SK-N-SH (cell line): ENCODE data around the gene EPB41L4A. TPM values are rescaled to one million over a fixed set of nuclear protein-coding genes. Genes with fewer than 3 reads are reported as not detected.

Source experiments
- CTCF ChIA-PET: fragments of 300-600, 350-600 bp; formaldehyde crosslinking; extraction: SDS; loops from one replicate; lab custom pipeline; 2021; lab: Yijun Ruan, JAX
- POLR2A ChIA-PET: fragments of 350-600 bp; sonication (Branson Sonifier 250); formaldehyde crosslinking; extraction: SDS; loops from one replicate; lab custom pipeline; 2020; ENCODE audit warnings: antibody characterized with exemption, inconsistent platforms; lab: Yijun Ruan, JAX
- DNase-seq: peaks from one replicate; pipeline ENCODE4 v3.0.0; 2012
- H2AFZ ChIP-seq: fragments of 200-600 bp; sonication (generic); 2 replicates; pipeline ENCODE4 v1.8.1; 2016; ENCODE audit warnings: antibody characterized with exemption, mild to moderate bottlenecking, low read depth
- H3F3A ChIP-seq: fragments of 200-600 bp; sonication (generic); replicated peaks from 2 replicates; pipeline ENCODE3; 2016; ENCODE audit warnings: antibody characterized with exemption, mild to moderate bottlenecking; ENCODE audit not compliant: insufficient read depth
- H3K27ac ChIP-seq, 2 experiments: fragments of 200-500 bp in 1 of 2; fragments of 200-600 bp in 1 of 2; sonication (Bioruptor generic) in 1 of 2; sonication (generic), shearing (Covaris generic) in 1 of 2; 2 replicates each; pipeline versions ENCODE4 v1.5.1 to v1.6.1; 2014 to 2016; ENCODE audit warnings: low read depth in 2 of 2, inconsistent platforms in 1 of 2, low read length in 1 of 2, mild to moderate bottlenecking in 1 of 2, mixed read lengths in 1 of 2
- H3K27me3 ChIP-seq: fragments of 200-600 bp; sonication (generic), shearing (Covaris generic); 2 replicates; pipeline ENCODE4 v1.6.1; 2016; ENCODE audit warnings: mixed run types; ENCODE audit not compliant: insufficient read depth
- H3K36me3 ChIP-seq, 2 experiments: fragments of 200-500 bp in 1 of 2; fragments of 200-600 bp in 1 of 2; sonication (Bioruptor generic) in 1 of 2; sonication (generic) in 1 of 2; replicated peaks in 1 of 2; 2 replicates each; pipeline versions ENCODE3 to v1.5.1; 2014 to 2016; ENCODE audit warnings: low read length in 1 of 2, mild to moderate bottlenecking in 1 of 2; ENCODE audit not compliant: insufficient read depth in 2 of 2, control insufficient read depth in 1 of 2
- H3K4me1 ChIP-seq, 2 experiments: fragments of 200-500 bp in 1 of 2; fragments of 200-600 bp in 1 of 2; sonication (Bioruptor generic) in 1 of 2; sonication (generic), shearing (Covaris generic) in 1 of 2; 2 replicates each; pipeline versions ENCODE4 v1.5.1 to v1.6.1; 2014 to 2016; ENCODE audit warnings: low read depth in 1 of 2, low read length in 1 of 2, mixed run types in 1 of 2; ENCODE audit not compliant: insufficient read depth in 2 of 2, control insufficient read depth in 1 of 2
- H3K4me2 ChIP-seq: fragments of 200-600 bp; sonication (generic), shearing (Covaris generic); 2 replicates; pipeline ENCODE4 v1.6.1; 2017; ENCODE audit warnings: mixed run types
- H3K4me3 ChIP-seq, 2 experiments: fragments of 200-500 bp in 1 of 2; fragments of 200-600 bp in 1 of 2; sonication (Bioruptor generic) in 1 of 2; sonication (generic), shearing (Covaris generic) in 1 of 2; 2 replicates each; pipeline versions ENCODE4 v1.5.1 to v1.8.1; 2014 to 2016; ENCODE audit warnings: low read depth in 2 of 2, inconsistent platforms in 1 of 2, low read length in 1 of 2, mild to moderate bottlenecking in 1 of 2, mixed read lengths in 1 of 2, moderate library complexity in 1 of 2
- H3K79me2 ChIP-seq: fragments of 200-600 bp; sonication (generic); 2 replicates; pipeline ENCODE4 v1.8.1; 2017; ENCODE audit warnings: mild to moderate bottlenecking; ENCODE audit not compliant: insufficient read depth
- H3K9ac ChIP-seq: fragments of 200-600 bp; sonication (generic); 2 replicates; pipeline ENCODE4 v1.6.1; 2017; ENCODE audit warnings: mixed run types
- H3K9me2 ChIP-seq: fragments of 200-600 bp; sonication (generic); 2 replicates; pipeline ENCODE4 v1.6.1; 2017; ENCODE audit warnings: mixed run types
- H3K9me3 ChIP-seq: fragments of 200-600 bp; sonication (generic); 2 replicates; pipeline ENCODE4 v1.6.1; 2017; ENCODE audit warnings: mixed run types, mild to moderate bottlenecking, moderate library complexity
- H4K20me1 ChIP-seq: fragments of 200-600 bp; sonication (generic); 2 replicates; pipeline ENCODE4 v1.6.1; 2017; ENCODE audit warnings: mild to moderate bottlenecking, mixed run types; ENCODE audit not compliant: insufficient read depth
- CTCF ChIP-seq: fragments of 200-600 bp; sonication (generic); IDR thresholded peaks from 2 replicates; pipeline ENCODE4 v1.6.1; 2017; ENCODE audit warnings: antibody characterized with exemption, mild to moderate bottlenecking, moderate library complexity
- EZH2phosphoT487 ChIP-seq: fragments of 200-600 bp; sonication (generic); IDR thresholded peaks from 2 replicates; pipeline ENCODE4 v1.6.1; 2017; ENCODE audit warnings: low read depth, mixed run types, mild to moderate bottlenecking, antibody characterized with exemption, moderate library complexity, borderline replicate concordance
- FOSL2 ChIP-seq: IDR thresholded peaks from 2 replicates; pipeline ENCODE4 v1.4.0; 2012; ENCODE audit warnings: low read depth, mild to moderate bottlenecking, moderate library complexity, borderline replicate concordance
- MXI1 ChIP-seq: IDR thresholded peaks from 2 replicates; pipeline ENCODE4 v1.6.1; 2012; ENCODE audit warnings: mild to moderate bottlenecking, low read depth, low read length, improper control_type of control experiment
- NFIC ChIP-seq: IDR thresholded peaks from 2 replicates; pipeline ENCODE4 v1.4.0; 2012; ENCODE audit warnings: borderline replicate concordance
- NRF1 ChIP-seq: IDR thresholded peaks from 2 replicates; pipeline ENCODE4 v1.6.1; 2012; ENCODE audit warnings: low read depth, mild to moderate bottlenecking, low read length
- PBX3 ChIP-seq: IDR thresholded peaks from 2 replicates; pipeline ENCODE4; 2012
- POLR2AphosphoS5 ChIP-seq: IDR thresholded peaks from 2 replicates; pipeline ENCODE4 v1.6.1; 2012; ENCODE audit warnings: low read depth, low read length
- SIN3A ChIP-seq: IDR thresholded peaks from 2 replicates; pipeline ENCODE4 v1.6.1; 2012; ENCODE audit warnings: low read depth, mild to moderate bottlenecking, low read length, moderate library complexity, borderline replicate concordance
- SMC3 ChIP-seq: IDR thresholded peaks from 2 replicates; pipeline ENCODE4 v1.6.1; 2012; ENCODE audit warnings: low read depth, low read length, improper control_type of control experiment
- TCF12 ChIP-seq: IDR thresholded peaks from 2 replicates; pipeline ENCODE4 v1.4.0; 2012
- TEAD4 ChIP-seq: IDR thresholded peaks from 2 replicates; pipeline ENCODE4 v1.4.0; 2012; ENCODE audit warnings: mild to moderate bottlenecking, borderline replicate concordance; ENCODE audit not compliant: insufficient read depth
- USF1 ChIP-seq: IDR thresholded peaks from 2 replicates; pipeline ENCODE4 v1.4.0; 2012; ENCODE audit warnings: low read depth, borderline replicate concordance
- WGBS: methylation state at CpG from one replicate; pipeline ENCODE4 v1.1.6; 2017; ENCODE audit warnings: low lambda C conversion rate; 5-methylcytosine and 5-hydroxymethylcytosine counted together
- polyA plus RNA-seq, 3 experiments: library from polyadenylated mRNA; depleted of rRNA; stranded (reverse); fragments of >200 nt; gene quantifications; 2 replicates each; pipeline ENCODE4 v1.2.3, GENCODE V29; 2012

EPB41L4A gene
- polyA plus RNA-seq, 1 of the 3 experiments (the other 2 are of a cell fraction): 0.07 TPM

GRCh38 chr5:112122353-112122752 is 296.7 kb downstream of the EPB41L4A start:
- Histone ChIP-seq H3F3A (no peaks in the 10 kb centered on the region), H3K4me3 (no peak overlapping the region), H3K36me3 (no peaks in the 10 kb centered on the region), H3K27ac (no peak overlapping the region), H3K4me2 (no peak overlapping the region), H3K79me2 (no peaks in the 10 kb centered on the region), H2AFZ (no peak overlapping the region), H3K9me3 (no peaks in the 10 kb centered on the region), H3K27me3 (no peaks in the 10 kb centered on the region), H3K9me2 (no peaks in the 10 kb centered on the region), H3K9ac (no peak overlapping the region), H4K20me1 (no peaks in the 10 kb centered on the region), H3K4me1 (peaks cover 0 to 5% of the 10 kb centered on the region in 2 experiments; a peak in 1 of 4 replicates)
- ChIA-PET POLR2A (no interaction called here), CTCF (interaction anchor here (1.2 kb wide), 1 partner anchor 591 kb away, joined by 3 read pairs; no protein-coding TSS in a partner anchor)
- no peak for TF ChIP-seq PBX3
- TF ChIP-seq CTCF: no peak
- no peak for TF ChIP-seq TEAD4
- TF ChIP-seq SIN3A: no peak
- TF ChIP-seq MXI1: no peak
- no peak for TF ChIP-seq FOSL2
- TF ChIP-seq USF1: no peak
- no peak for TF ChIP-seq SMC3
- 85% methylated on average over 3 of the region's 3 CpGs for WGBS
- DNase-seq: no peak

- no peaks in the 10 kb centered on the region for H3K79me2 ChIP-seq
- TF ChIP-seq POLR2AphosphoS5 (no peak), EZH2phosphoT487 (no peak), TCF12 (no peak), NFIC (no peak), NRF1 (no peak)
- TF ChIP-seq, all 33 proteins: peak for 0
- Histone ChIP-seq H3K9me2 (no peaks in the 10 kb centered on the region), H4K20me1 (no peaks in the 10 kb centered on the region), H3K9ac (no peak overlapping the region), H3K4me1 (peaks cover 0 to 2% of the 10 kb centered on the region in 2 experiments; a peak in 1 of 4 replicates), H3K4me3 (no peak overlapping the region), H3K27me3 (no peaks in the 10 kb centered on the region), H3K36me3 (no peaks in the 10 kb centered on the region), H3K27ac (no peak overlapping the region), H2AFZ (no peak overlapping the region), H3K9me3 (no peaks in the 10 kb centered on the region), H3F3A (no peaks in the 10 kb centered on the region), H3K4me2 (no peak overlapping the region)
- no peak for DNase-seq
- POLR2A ChIA-PET: no interaction called here
- WGBS: 68% methylated on average over 3 of the region's 3 CpGs
- CTCF ChIA-PET: no interaction called here
Observed at GRCh38 chr5:112121258-112121657, 297.8 kb downstream of the EPB41L4A start.
